Spleen (tissue), 11 donors: ENCODE data around the gene XRRA1. TPM values are rescaled to one million over a fixed set of nuclear protein-coding genes. Genes with fewer than 3 reads are reported as not detected.

ENCODE experiments used
- DNase-seq: peaks from one replicate; pipeline ENCODE4 v3.0.0-alpha.2; 2020
- H3K27ac ChIP-seq, 8 donors: fragments of 200-600 bp; sonication (generic) in 7 of 8; 1 replicate in 4 of 8; 2 replicates in 4 of 8; pipeline versions ENCODE4 v1.5.0 to v1.8.0; 2016 to 2021; ENCODE audit warnings: inconsistent platforms in 4 of 8, mild to moderate bottlenecking in 4 of 8, moderate library complexity in 1 of 8
- H3K27me3 ChIP-seq, 7 donors: fragments of 200-600 bp; sonication (generic) in 6 of 7; replicated peaks in 1 of 7; 1 replicate in 4 of 7; 2 replicates in 3 of 7; pipeline versions ENCODE4 v1.5.0 to v1.8.0; 2016 to 2021; ENCODE audit warnings: inconsistent platforms in 3 of 7, mild to moderate bottlenecking in 1 of 7
- H3K36me3 ChIP-seq, 6 donors: fragments of 200-600 bp; sonication (generic) in 5 of 6; 1 replicate in 4 of 6; 2 replicates in 2 of 6; pipeline versions ENCODE4 v1.5.0 to v1.8.0; 2016 to 2021; ENCODE audit warnings: inconsistent platforms in 2 of 6
- H3K4me1 ChIP-seq, 6 donors: fragments of 200-600 bp; sonication (generic) in 5 of 6; 1 replicate in 3 of 6; 2 replicates in 3 of 6; pipeline versions ENCODE4 v1.5.0 to v1.8.0; 2016 to 2021; ENCODE audit warnings: inconsistent platforms in 3 of 6
- H3K4me3 ChIP-seq, 8 donors: fragments of 200-600 bp; sonication (generic) in 7 of 8; 1 replicate in 4 of 8; 2 replicates in 4 of 8; pipeline versions ENCODE4 v1.5.0 to v1.8.0; 2016 to 2021; ENCODE audit warnings: inconsistent platforms in 4 of 8, mild to moderate bottlenecking in 4 of 8, moderate library complexity in 2 of 8
- H3K9me3 ChIP-seq, 8 donors: fragments of 200-600 bp; sonication (generic) in 7 of 8; 1 replicate in 4 of 8; 2 replicates in 4 of 8; pipeline versions ENCODE4 v1.5.0 to v1.8.0; 2016 to 2021; ENCODE audit warnings: inconsistent platforms in 4 of 8
- POLR2A ChIP-seq, 3 donors: fragments of 450-650 bp; IDR thresholded peaks; one replicate each; pipeline ENCODE4 v1.5.1; 2017; ENCODE audit warnings: antibody characterized with exemption in 3 of 3, mild to moderate bottlenecking in 1 of 3
- POLR2AphosphoS5 ChIP-seq, 3 donors: sonication (generic); formaldehyde crosslinking; IDR thresholded peaks; one replicate each; pipeline ENCODE4 v1.5.1; 2017; ENCODE audit warnings: antibody characterized with exemption in 3 of 3
- WGBS, 5 donors: extraction: QIAGEN DNeasy Blood & Tissue Kit in 3 of 5; methylation state at CpG; one replicate each; pipeline versions ENCODE4 v1.1.5 to v1.1.7; 2013 to 2018; 5-methylcytosine and 5-hydroxymethylcytosine counted together
- intact Hi-C: fragments of 100-400 bp; cut with DNase I; formaldehyde crosslinking; loops from one replicate; pipeline ENCODE4 v1.15.0; 2023; ENCODE audit warnings: low total_unique reads
- polyA plus RNA-seq, 3 donors: library from polyadenylated mRNA; stranded (reverse); fragments of 200-250 nt; gene quantifications; one replicate each; pipeline ENCODE4 v1.2.1, GENCODE V29; 2013
- small RNA-seq, 4 donors: library from RNA; depleted of rRNA; stranded (forward); fragments of <200 nt; gene quantifications; one replicate each; pipeline ENCODE3, GENCODE V24; 2016
- total RNA-seq, 7 donors: library from RNA; depleted of rRNA in 3 of 7; stranded (reverse); fragments of >200 nt in 3 of 7; fragmentation: NEBNext Ultra II Directional in 4 of 7; extraction: Animal tissue kit (Norgen Biotek cat#: 25700) in 4 of 7; gene quantifications; one replicate each; pipeline versions ENCODE4 v1.1.0 to v1.2.1, GENCODE V29; 2016 to 2021
- donor health status: healthy with polysubstance abuse.
- donor health status: DM: no; HTN: no; CAD: no; lungs with moderate emphysema.
- donor health status: DM: no; HTN: no; CAD: no.
- donor health status: Bipolar disorder and iron deficiency.
- donor health status: healthy.
- donor health status: DM: no; HTN: no; CAD: no.
- donor health status: DM: yes; HTN: yes; CAD: no.

Gene XRRA1
- total and polyA plus RNA-seq, 10 donors: 1.4 to 60.1 (median 17.8) TPM

GRCh38 chr11:74791333-74792100 is 157.4 kb downstream of the XRRA1 start:
- H3K4me3 ChIP-seq: no peak overlapping the region
- H3K27ac ChIP-seq: no peak overlapping the region
- WGBS, 5 donors: 86 to 88% (median 87%) methylated on average over 8 to 9 of the region's 9 CpGs
- peaks cover 0 to 1% (median 0%) of the 10 kb centered on the region in 8 donors for H3K9me3 ChIP-seq
- H3K4me1 ChIP-seq: peaks cover 0 to 12% (median 2%) of the 10 kb centered on the region in 6 donors
- peaks cover 6 to 73% (median 33%) of the 10 kb centered on the region in 6 donors for H3K36me3 ChIP-seq
- DNase-seq: no peak
- intact Hi-C loops: no loop called here
- H3K27me3 ChIP-seq: no peaks in the 10 kb centered on the region
- TF ChIP-seq POLR2AphosphoS5 (IDR thresholded peaks at IDR 0.05) (peak in 1 of 3 donors; percentile 41), POLR2A (IDR thresholded peaks at IDR 0.05) (no peak)

Small RNA genes lying within 50 kb of the gene (small RNA-seq; reads per million reads assigned to genes)
- gene RN7SL239P: 0 reads per million in 4 donors
- 0 reads per million in 4 donors for gene RNU6-216P

Other genes starting within 250 kb of the XRRA1 start
- 1 to 10 TPM in 3 of 7 donors, not detected in 4; 1.5 to 2.2 (median 1.7) TPM for gene CHRDL2, start 217.7 kb downstream of the XRRA1 start, total RNA-seq
- under 1 TPM in 2 of 3 donors, not detected in 1; 0.24 to 0.91 TPM for gene CHRDL2, start 217.7 kb downstream of the XRRA1 start, polyA plus RNA-seq
- gene RNF169, start 200.2 kb downstream of the XRRA1 start, total RNA-seq: 10 to 100 TPM; 23.1 to 34.1 (median 26.3) TPM
- gene RNF169, start 200.2 kb downstream of the XRRA1 start, polyA plus RNA-seq: 1 to 10 TPM; 2.5 to 4.7 (median 3.6) TPM
- gene SPCS2, start 175 bp upstream of the XRRA1 start, total RNA-seq: 100 to 1,000 TPM in 4 of 7 donors, 10 to 100 TPM in 3; 33.4 to 120 (median 115) TPM
- gene SPCS2, start 175 bp upstream of the XRRA1 start, polyA plus RNA-seq: 100 to 1,000 TPM; 110 to 136 (median 131) TPM
- 10 to 100 TPM in 6 of 7 donors, 1 to 10 TPM in 1; 7.8 to 14.9 (median 13.8) TPM for gene NEU3, start 39.8 kb upstream of the XRRA1 start, total RNA-seq
- 1 to 10 TPM; 2.8 to 6.1 (median 3.2) TPM for gene NEU3, start 39.8 kb upstream of the XRRA1 start, polyA plus RNA-seq
- gene OR2AT4, start 147.8 kb upstream of the XRRA1 start, total RNA-seq: not detected
- not detected for gene OR2AT4, start 147.8 kb upstream of the XRRA1 start, polyA plus RNA-seq
- gene SLCO2B1, start 202.0 kb upstream of the XRRA1 start, total RNA-seq: 100 to 1,000 TPM in 5 of 7 donors, 10 to 100 TPM in 2; 75.1 to 307 (median 181) TPM
- 10 to 100 TPM; 10.2 to 18.4 (median 14.4) TPM for gene SLCO2B1, start 202.0 kb upstream of the XRRA1 start, polyA plus RNA-seq